IgD-negative memory B cell (primary cell): Measurements from ENCODE around the gene HYI. TPM values are rescaled to one million over a fixed set of nuclear protein-coding genes. Genes with fewer than 3 reads are reported as not detected.
"Not testable (repeated sequence)": the region's sequence is repeated elsewhere in the genome, so short reads cannot be mapped to it uniquely, and the experiment has no call there.

ENCODE experiments used
- H3K27ac Mint-ChIP-seq, 3 donors: one replicate each; pipeline ENCODE4 v1.8.0; 2020 to 2022; ENCODE audit warnings: mild to moderate bottlenecking in 3 of 3, mixed read lengths in 3 of 3, moderate library complexity in 1 of 3
- H3K27me3 Mint-ChIP-seq: one replicate; pipeline ENCODE4 v1.8.0; 2021; ENCODE audit warnings: mixed read lengths
- H3K36me3 Mint-ChIP-seq: one replicate; pipeline ENCODE4 v1.8.0; 2020; ENCODE audit warnings: mild to moderate bottlenecking, mixed read lengths
- H3K4me1 Mint-ChIP-seq, 3 donors: one replicate each; pipeline ENCODE4 v1.8.0; 2020 to 2022; ENCODE audit warnings: mixed read lengths in 3 of 3, mild to moderate bottlenecking in 1 of 3
- H3K4me3 Mint-ChIP-seq, 4 donors: one replicate each; pipeline ENCODE4 v1.8.0; 2020 to 2022; ENCODE audit warnings: mild to moderate bottlenecking in 4 of 4, mixed read lengths in 4 of 4, moderate library complexity in 3 of 4
- H3K9me3 Mint-ChIP-seq, 3 donors: one replicate each; pipeline ENCODE4 v1.8.0; 2020 to 2021; ENCODE audit warnings: mixed read lengths in 3 of 3, mild to moderate bottlenecking in 1 of 3
- polyA plus RNA-seq: library from polyadenylated mRNA; unstranded; fragments of 300-500 nt; fragmentation: Illumina TruSeq; gene quantifications from one replicate; pipeline ENCODE4 v1.2.3, GENCODE V29; 2021

Gene HYI
- polyA plus RNA-seq, 1 donor from 2014 or later, result 6.5 TPM

DNA sequence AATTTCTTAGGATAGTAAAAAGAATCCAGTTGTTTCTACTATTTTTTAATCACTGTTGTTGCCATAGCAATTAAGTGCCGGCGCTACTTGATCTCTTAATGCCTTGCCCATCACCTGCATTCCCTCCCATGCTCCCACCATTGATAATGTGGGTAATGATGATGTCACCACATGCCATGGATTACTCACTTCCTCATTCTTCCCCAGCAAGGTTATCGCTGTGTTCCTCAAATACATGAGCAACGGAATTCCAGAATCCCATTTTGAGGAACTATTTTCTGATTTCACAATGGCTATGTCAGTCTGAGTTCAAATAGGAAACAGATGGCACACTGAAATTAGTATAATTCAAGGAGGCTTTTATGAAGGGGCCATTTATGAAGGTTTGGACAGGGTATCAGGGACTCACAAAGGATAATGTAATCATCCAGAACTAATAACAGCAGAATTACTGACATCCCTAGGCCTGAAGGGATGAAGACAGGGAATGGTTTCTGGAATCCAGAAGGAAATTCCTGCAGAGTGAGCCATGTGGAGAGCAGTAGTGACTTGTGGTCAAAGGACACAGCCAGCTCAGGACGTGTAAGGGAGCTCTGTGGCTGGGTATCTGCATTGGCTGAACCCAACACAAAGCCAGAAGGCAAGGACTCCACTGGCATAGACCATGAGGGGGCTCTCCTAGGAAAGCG is 18.9 kb upstream of the HYI start:
- H3K27me3 Mint-ChIP-seq, H3K36me3 Mint-ChIP-seq, H3K27ac Mint-ChIP-seq, H3K9me3 Mint-ChIP-seq, H3K4me3 Mint-ChIP-seq, H3K4me1 Mint-ChIP-seq: not testable (repeated sequence)

DNA sequence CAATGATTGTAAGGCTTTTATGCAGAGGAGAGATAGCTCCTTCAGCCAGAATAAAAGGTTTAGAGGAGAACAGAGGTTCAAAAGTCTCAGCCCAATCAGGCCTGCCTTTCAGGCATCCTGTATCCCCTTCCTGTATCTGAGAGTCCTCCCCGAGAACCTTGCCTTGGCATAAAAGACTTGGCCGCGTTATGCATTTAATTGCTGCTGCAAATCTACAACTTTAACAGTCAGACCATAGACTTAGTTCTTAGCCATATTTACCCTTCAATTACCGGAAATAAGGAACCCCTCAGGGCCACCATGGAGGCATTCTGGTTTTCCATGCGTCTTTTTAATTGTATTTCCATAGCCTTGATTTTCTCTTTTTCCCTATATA is 18.3 kb upstream of the HYI start:
- no peaks in the 10 kb centered on the region for H3K36me3 Mint-ChIP-seq
- H3K9me3 Mint-ChIP-seq, result no peaks in the 10 kb centered on the region
- no peak overlapping the region for H3K4me3 Mint-ChIP-seq
- no peak overlapping the region for H3K27ac Mint-ChIP-seq
- H3K27me3 Mint-ChIP-seq, result peaks cover 1% of the 10 kb centered on the region
- H3K4me1 Mint-ChIP-seq, result peaks cover 2 to 6% (median 4%) of the 10 kb centered on the region in 3 donors

DNA sequence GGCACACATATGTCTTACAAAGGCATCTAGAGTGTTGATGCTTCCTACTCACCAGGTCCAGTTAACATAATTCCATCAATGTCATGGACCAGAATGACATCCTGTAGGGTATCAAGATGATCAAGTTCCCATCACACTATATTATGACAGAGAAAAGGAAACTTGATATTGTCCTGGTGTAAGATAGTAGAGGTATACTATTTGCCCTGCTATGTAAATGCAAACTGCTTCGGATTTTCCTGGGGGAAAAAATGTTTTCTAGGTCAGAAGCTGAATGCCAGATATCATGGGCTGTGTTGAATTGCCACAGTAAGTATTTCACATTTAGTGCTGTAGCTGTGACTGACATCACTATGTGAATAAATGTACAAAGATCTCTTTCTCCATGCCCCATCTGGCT is 16.2 kb upstream of the HYI start:
- Mint-ChIP-seq H3K4me3 (no peak overlapping the region), H3K9me3 (no peaks in the 10 kb centered on the region), H3K4me1 (peaks cover 2 to 6% (median 4%) of the 10 kb centered on the region in 3 donors), H3K27ac (no peak overlapping the region), H3K27me3 (peaks cover 1% of the 10 kb centered on the region), H3K36me3 (no peaks in the 10 kb centered on the region)

DNA sequence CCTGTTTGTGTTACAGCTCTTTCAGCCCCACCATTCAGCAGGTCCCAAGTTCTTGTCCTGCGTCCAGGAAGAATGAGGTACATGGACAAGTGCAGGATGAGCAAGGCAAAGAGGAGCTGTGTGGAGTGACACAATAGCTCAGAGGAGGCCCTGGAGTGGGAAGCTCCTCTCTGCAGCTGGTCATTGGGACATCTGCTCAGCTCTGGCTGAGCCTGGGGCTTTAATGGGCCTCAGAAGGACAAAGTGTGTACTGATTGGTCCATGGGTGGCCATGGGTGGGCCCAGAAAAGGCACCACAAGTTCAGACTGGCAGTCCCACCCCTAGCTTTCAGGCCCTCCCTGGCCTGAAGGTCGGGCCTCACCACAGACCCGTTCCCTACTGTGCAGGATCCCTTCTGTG is 14.7 kb upstream of the HYI start:
- no peak overlapping the region for H3K27ac Mint-ChIP-seq
- no peaks in the 10 kb centered on the region for H3K9me3 Mint-ChIP-seq
- H3K4me3 Mint-ChIP-seq, result no peak overlapping the region
- no peaks in the 10 kb centered on the region for H3K4me1 Mint-ChIP-seq
- no peaks in the 10 kb centered on the region for H3K36me3 Mint-ChIP-seq
- no peaks in the 10 kb centered on the region for H3K27me3 Mint-ChIP-seq

DNA sequence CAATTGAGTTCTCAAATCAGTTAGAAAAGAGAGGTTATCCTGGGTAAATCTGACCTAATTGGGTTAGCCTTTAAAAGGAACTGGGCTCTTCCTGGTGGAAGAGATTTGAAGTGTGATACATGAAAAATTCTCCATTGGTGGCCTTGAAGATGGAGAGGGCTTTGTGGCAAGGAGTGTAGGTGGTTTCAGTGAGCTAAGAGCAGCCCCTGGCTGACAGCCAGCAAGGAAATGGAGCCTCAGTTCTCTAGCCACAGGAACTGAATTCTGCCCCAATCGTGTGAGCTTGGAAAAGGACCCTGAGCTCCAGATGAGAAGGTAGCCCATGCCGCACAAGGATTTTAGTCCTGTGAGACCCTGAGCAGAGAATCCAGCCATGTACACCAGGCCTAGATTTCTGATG is 12.7 kb upstream of the HYI start:
- Mint-ChIP-seq H3K27ac (no peak overlapping the region), H3K4me1 (peaks cover 0 to under 1% (median 0%) of the 10 kb centered on the region in 3 donors), H3K36me3 (no peaks in the 10 kb centered on the region), H3K9me3 (no peaks in the 10 kb centered on the region), H3K4me3 (no peak overlapping the region), H3K27me3 (no peaks in the 10 kb centered on the region)

DNA sequence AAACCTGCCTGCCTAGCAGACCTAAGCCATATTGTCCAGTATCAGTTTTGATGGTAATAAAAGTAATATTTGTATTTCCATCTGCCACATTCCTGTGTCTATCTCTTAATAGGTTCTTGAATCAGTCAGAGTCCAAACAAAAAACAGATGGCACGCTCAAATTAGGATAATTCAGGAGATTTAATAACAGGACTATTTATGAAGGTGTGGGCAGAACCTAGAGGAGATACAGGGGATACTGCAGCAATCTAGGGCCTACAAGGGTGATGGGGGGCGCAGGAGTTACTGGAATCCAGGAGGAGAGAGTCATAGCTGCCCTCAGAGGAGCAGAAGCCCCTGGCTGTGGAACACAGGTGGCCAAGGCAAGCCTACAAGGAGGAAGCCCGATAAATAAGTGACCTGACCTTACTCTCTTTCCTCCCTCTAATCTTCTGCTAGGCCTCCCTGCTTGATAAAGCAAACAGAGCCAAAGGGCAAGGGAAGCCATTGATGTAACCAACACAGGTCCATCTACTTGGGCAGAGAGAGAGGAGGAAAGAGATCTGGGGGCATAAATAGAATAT is 11.9 kb upstream of the HYI start:
- Mint-ChIP-seq H3K36me3 (no peaks in the 10 kb centered on the region), H3K27me3 (no peaks in the 10 kb centered on the region), H3K9me3 (peaks cover 0 to 2% (median 2%) of the 10 kb centered on the region in 3 donors), H3K4me1 (peaks cover 0 to 1% (median 0%) of the 10 kb centered on the region in 3 donors), H3K27ac (no peak overlapping the region), H3K4me3 (no peak overlapping the region)

DNA sequence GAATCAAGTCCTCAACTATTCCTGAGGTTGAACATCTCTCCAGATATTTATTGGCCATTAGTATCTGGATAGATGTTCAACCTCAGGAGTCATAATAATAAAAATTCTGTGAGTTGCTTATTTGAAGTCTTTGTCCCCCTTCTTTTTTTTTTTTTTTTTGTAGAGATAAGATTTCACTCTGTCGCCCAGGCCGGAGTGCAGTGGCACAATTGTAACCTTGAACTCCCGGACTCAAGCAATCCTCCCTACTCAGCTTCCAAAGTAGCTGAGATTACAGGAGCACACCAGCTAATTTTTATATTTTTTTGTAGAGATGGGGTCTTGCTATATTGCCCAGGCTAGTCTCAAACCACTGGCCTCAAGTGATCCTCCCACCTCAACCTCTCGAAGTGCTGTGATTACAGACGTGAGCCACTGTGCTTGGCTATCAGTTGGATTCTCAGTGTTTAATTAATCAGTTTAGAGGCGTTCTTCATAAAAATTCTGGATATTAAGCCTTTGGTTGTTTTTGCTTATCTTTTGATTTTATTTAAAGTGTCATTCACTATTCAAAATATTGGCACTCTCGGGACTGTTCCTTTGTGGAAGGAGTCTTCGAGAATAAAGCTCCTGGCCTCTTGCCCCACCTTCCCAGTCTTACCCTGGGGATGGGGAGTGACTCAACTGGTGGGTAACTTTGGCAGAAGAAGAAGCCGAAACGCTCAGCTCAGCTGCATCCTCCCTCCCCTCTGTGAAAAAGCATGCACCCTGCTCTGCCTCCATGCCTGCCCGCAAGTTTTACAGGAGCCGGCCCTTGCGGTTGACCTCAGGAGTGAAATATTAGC is 11.2 kb upstream of the HYI start:
- H3K4me3 Mint-ChIP-seq, result no peak overlapping the region

DNA sequence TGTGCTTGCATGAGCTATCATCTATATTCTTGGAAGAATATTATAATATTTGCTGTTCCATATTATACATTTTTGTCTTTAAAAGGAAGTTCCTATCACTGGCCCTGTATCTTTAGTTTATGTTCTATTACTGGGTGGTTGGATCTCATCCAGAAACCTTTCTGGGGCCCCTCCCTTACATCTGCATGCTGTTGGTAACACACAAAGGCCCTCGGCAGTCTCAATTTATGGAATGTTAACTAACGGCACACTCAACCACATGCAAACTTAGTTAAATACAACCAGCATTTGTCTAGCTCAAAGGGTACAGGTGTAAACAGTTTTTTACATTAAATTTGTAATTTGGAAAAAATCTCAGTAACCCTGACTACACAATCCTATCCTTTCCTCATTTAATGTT is 9.7 kb upstream of the HYI start:
- Mint-ChIP-seq H3K9me3 (peaks cover 0 to 2% (median 2%) of the 10 kb centered on the region in 3 donors), H3K4me3 (no peak overlapping the region), H3K27me3 (peaks cover 4% of the 10 kb centered on the region), H3K4me1 (peaks cover 0 to 1% (median 0%) of the 10 kb centered on the region in 3 donors), H3K36me3 (no peaks in the 10 kb centered on the region), H3K27ac (no peak overlapping the region)

More for the DNA sequence above, 11.2 kb upstream of the HYI start:
- Mint-ChIP-seq H3K27ac (no peak overlapping the region), H3K4me1 (peaks cover 0 to 1% (median 0%) of the 10 kb centered on the region in 3 donors), H3K9me3 (peaks cover 0 to 2% (median 2%) of the 10 kb centered on the region in 3 donors), H3K36me3 (no peaks in the 10 kb centered on the region), H3K27me3 (no peaks in the 10 kb centered on the region)

DNA sequence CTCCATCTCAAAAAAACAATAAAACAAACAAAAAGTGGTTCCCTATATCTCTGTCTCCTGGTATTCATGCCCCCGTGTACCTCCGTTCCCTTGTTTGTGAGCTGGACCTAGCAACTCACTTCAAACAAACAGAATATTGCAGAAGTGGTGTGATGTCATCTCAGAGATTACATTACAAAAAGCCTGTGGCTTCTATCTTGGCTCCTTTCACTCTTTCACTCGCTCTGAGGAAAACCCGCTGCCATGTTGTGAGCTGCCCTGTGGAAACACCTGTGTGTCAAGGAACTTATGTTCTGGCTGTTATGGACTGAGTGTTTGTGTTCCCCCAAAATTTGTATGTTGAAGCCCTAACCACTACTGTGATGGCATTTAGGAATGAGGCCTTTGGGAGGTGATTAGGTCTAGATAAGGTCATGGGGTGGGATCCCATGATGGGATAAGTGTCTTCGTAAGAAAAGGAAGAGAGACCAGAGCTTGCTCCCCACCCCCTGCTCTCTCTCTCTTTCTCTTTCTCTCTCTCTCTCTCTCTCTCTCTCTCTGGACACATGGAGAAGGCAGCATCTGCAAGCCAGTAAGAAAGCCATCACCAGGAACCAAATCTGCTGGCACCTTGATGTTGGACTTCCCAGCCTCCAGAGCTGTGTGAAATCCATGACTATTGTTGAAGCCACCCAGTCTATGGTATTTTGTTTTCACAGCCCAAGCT is 7.4 kb upstream of the HYI start:
- Mint-ChIP-seq H3K36me3 (peaks cover 3% of the 10 kb centered on the region), H3K9me3 (peaks cover 0 to 2% (median 2%) of the 10 kb centered on the region in 3 donors), H3K4me3 (peak overlapping the region in 1 of 4 donors; percentile 30), H3K27me3 (peaks cover 12% of the 10 kb centered on the region), H3K27ac (no peak overlapping the region), H3K4me1 (peaks cover 0 to 1% (median 0%) of the 10 kb centered on the region in 3 donors)

DNA sequence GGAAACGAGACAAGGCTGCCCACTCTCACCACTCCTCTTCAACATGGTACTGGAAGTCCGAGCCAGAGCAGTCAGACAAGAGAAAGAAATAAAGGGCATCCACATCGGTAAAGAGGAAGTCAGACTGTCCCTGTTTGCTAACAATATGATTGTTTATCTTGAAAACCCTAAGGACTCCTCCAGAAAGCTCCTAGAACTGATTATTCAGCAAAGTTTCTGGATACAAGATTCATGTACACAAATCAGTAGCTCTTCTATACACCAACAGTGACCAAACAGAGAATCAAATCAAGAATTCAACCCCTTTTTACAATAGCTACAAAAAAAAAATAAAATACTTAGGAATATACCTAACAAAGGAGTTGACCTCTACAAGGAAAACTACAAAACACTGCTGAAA is 4.6 kb upstream of the HYI start:
- H3K27ac Mint-ChIP-seq, H3K4me1 Mint-ChIP-seq, H3K36me3 Mint-ChIP-seq, H3K9me3 Mint-ChIP-seq, H3K4me3 Mint-ChIP-seq: not testable (repeated sequence)
- peaks cover 12% of the 10 kb centered on the region for H3K27me3 Mint-ChIP-seq

DNA sequence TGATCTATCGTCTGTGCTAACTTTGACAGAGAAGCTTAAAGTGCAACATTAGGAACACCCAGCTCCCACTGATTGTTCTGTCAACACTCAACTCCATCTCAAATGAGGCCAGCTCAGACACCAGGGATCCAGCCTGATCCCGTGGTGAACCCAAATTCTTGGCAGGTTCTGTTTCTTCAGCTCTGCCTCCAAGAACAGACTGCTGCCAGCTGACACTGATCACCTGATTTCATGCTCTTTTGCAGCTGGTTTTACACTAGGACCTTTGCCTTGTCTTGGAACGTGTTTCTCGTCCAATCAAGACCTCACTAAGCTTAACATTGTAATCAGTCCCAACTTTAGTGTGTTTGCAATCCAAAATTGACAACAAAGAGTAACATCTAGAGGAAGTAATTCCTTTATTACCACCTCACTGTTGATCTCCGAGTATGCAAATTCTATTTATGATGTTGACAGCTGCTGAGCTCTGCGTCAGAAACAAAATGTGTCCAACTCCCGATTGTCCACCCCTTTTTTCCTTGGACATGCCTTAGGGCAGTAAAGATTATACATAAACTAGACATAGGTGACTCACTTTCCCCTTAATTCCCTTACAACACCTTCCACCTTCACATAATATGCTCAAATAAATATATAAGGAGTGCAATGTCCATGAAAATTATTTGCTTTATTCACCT is 1.6 kb upstream of the HYI start:
- peaks cover 6 to 12% (median 12%) of the 10 kb centered on the region in 3 donors for H3K4me1 Mint-ChIP-seq
- no peaks in the 10 kb centered on the region for H3K9me3 Mint-ChIP-seq
- peaks cover 3% of the 10 kb centered on the region for H3K36me3 Mint-ChIP-seq
- no peak overlapping the region for H3K27ac Mint-ChIP-seq
- H3K4me3 Mint-ChIP-seq, result peak overlapping the region in 2 of 4 donors; percentile 60 to 98
- peaks cover 12% of the 10 kb centered on the region for H3K27me3 Mint-ChIP-seq

DNA sequence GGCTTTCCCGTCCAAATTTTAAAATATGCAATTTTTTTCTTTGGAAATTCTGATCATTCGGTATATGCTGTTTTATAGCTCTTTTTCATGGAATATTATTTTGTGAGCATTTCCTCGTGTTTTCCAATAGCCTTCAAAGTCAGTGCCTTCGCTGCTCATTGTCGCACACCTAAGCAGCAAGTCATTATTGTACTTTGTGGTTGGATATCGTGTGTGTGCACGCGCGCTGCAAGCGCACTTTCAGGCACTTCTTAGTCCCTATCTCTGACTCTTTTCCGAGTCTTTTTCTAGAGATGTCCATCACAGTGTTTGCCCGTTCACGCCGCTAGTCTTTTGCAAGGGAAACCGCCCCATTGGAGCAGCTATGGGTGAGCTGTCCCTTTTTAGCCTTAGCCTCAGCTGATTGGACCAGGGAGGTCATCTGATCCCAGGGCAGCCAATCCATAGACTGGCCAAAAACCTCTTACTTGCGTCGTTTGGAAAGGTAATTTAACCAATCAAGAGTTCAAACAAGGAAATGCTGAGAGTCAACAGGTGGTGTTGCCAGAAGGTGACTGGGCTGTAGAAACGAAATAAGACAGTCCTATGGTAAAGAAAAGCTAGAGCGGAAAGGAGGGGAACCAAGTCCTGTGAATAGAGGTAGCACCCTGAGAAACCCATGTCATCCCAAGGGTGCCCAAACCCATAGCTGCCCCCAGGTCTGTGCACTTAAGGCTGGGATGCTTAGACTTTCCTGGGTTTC is 710 bp upstream of the HYI start:
- H3K36me3 Mint-ChIP-seq, result peaks cover 3% of the 10 kb centered on the region
- H3K9me3 Mint-ChIP-seq, result no peaks in the 10 kb centered on the region
- H3K4me3 Mint-ChIP-seq, result peak overlapping the region; percentile 91 to 98 (median 94)
- H3K27me3 Mint-ChIP-seq, result peaks cover 12% of the 10 kb centered on the region
- peaks cover 6 to 12% (median 12%) of the 10 kb centered on the region in 3 donors for H3K4me1 Mint-ChIP-seq
- H3K27ac Mint-ChIP-seq, result peak overlapping the region; percentile 51 to 90 (median 68)

DNA sequence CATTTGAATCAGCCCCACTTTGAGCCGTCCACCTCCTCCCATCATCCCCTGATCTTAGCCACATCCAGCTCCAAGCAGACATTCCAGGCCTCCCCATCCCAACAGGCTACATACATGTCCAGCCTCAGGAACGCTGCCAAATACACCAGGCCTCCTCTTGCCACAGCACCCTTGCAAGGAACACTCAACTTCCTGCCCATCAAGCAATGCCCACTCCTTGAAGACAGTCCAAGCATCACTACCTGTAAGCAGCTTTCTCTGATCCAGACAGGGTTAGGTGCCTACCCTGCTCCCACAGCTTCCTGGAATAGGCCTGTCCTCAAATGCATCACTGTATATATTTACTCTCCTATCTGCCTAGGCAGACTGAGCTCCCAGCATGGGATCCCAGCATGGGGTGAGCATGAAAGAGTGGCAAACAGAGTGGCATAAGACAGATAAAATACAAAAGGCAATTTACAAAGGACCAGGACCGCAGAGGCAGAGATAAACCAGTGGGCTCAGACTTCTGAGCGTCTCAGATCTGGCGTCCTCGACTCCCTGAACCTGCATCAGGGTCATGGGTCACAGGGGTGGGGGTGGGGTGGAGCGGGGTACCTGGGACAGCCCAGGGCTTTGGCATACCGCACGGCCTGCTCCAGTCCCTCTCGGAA is 816 bp downstream of the HYI start:
- no peaks in the 10 kb centered on the region for H3K36me3 Mint-ChIP-seq
- peak overlapping the region; percentile 56 to 90 (median 80) for H3K4me3 Mint-ChIP-seq
- H3K9me3 Mint-ChIP-seq, result no peaks in the 10 kb centered on the region
- H3K4me1 Mint-ChIP-seq, result peaks cover 6 to 12% (median 12%) of the 10 kb centered on the region in 3 donors
- H3K27me3 Mint-ChIP-seq, result peaks cover 7% of the 10 kb centered on the region
- H3K27ac Mint-ChIP-seq, result peak overlapping the region; percentile 28 to 89 (median 43)
